GM23248 (cell line): ENCODE data around the gene PRR5. TPM values are rescaled to one million over a fixed set of nuclear protein-coding genes. Genes with fewer than 3 reads are reported as not detected.

ENCODE experiments used
- DNase-seq: peaks from one replicate; pipeline ENCODE4 v3.0.0-alpha.2; 2015
- H2AFZ ChIP-seq: fragments of 200-600 bp; sonication (generic); 2 replicates; pipeline ENCODE4 v1.6.1; 2016; ENCODE audit warnings: antibody characterized with exemption
- H3F3A ChIP-seq: fragments of 200-600 bp; sonication (generic); 2 replicates; pipeline ENCODE4 v1.6.1; 2016; ENCODE audit warnings: mild to moderate bottlenecking, antibody characterized with exemption, mixed run types; ENCODE audit not compliant: insufficient read depth
- H3K27ac ChIP-seq: fragments of 200-600 bp; sonication (generic); 2 replicates; pipeline ENCODE4 v1.5.1; 2016; ENCODE audit warnings: mild to moderate bottlenecking
- H3K27me3 ChIP-seq: fragments of 200-600 bp; sonication (generic); replicated peaks from 2 replicates; pipeline ENCODE4 v1.6.1; 2016; ENCODE audit warnings: mild to moderate bottlenecking; ENCODE audit not compliant: insufficient read depth
- H3K36me3 ChIP-seq: fragments of 200-600 bp; sonication (generic); 2 replicates; pipeline ENCODE4 v1.6.1; 2016; ENCODE audit warnings: low read depth, mild to moderate bottlenecking
- H3K4me1 ChIP-seq: fragments of 200-600 bp; sonication (generic); 2 replicates; pipeline ENCODE4 v1.6.1; 2016; ENCODE audit warnings: mild to moderate bottlenecking; ENCODE audit not compliant: insufficient read depth
- H3K4me2 ChIP-seq: fragments of 200-600 bp; sonication (generic); one replicate; pipeline ENCODE4 v1.6.1; 2016; ENCODE audit warnings: mild to moderate bottlenecking; ENCODE audit not compliant: unreplicated experiment
- H3K4me3 ChIP-seq: fragments of 200-600 bp; sonication (generic); 2 replicates; pipeline ENCODE4 v1.5.1; 2016; ENCODE audit warnings: mild to moderate bottlenecking
- H3K79me2 ChIP-seq: fragments of 200-600 bp; sonication (generic); 2 replicates; pipeline ENCODE4 v1.6.1; 2016; ENCODE audit warnings: mild to moderate bottlenecking; ENCODE audit not compliant: insufficient read depth
- H3K9ac ChIP-seq: fragments of 200-600 bp; sonication (generic); 2 replicates; pipeline ENCODE4 v1.6.1; 2016; ENCODE audit warnings: mild to moderate bottlenecking
- H3K9me2 ChIP-seq: fragments of 200-600 bp; sonication (generic); 2 replicates; pipeline ENCODE4 v1.6.1; 2016; ENCODE audit warnings: mixed run types, mild to moderate bottlenecking, moderate library complexity; ENCODE audit not compliant: insufficient read depth
- H3K9me3 ChIP-seq: fragments of 200-600 bp; sonication (generic); one replicate; pipeline ENCODE4 v1.6.1; 2017; ENCODE audit warnings: low read depth
- H4K20me1 ChIP-seq: fragments of 200-600 bp; sonication (generic); 2 replicates; pipeline ENCODE4 v1.6.0; 2016; ENCODE audit not compliant: insufficient read depth
- EZH2 ChIP-seq: fragments of 200-600 bp; sonication (generic); IDR thresholded peaks from 2 replicates; pipeline ENCODE4 v1.6.1; 2018; ENCODE audit warnings: antibody characterized with exemption, mild to moderate bottlenecking; ENCODE audit not compliant: insufficient read depth, poor library complexity, severe bottlenecking
- EZH2phosphoT487 ChIP-seq: fragments of 200-600 bp; sonication (generic); IDR thresholded peaks from 2 replicates; pipeline ENCODE4 v1.6.1; 2018; ENCODE audit warnings: antibody characterized with exemption, moderate library complexity, mild to moderate bottlenecking, low read depth; ENCODE audit not compliant: insufficient read depth
- WGBS, 2 experiments: methylation state at CpG; one replicate each; pipeline ENCODE4 v1.1.6; 2015 to 2017; ENCODE audit warnings: low lambda C conversion rate in 2 of 2, low coverage in 1 of 2; ENCODE audit errors: missing lambda C conversion rate in 2 of 2; 5-methylcytosine and 5-hydroxymethylcytosine counted together
- in situ Hi-C: fragments of 300-500 bp; cut with MboI; formaldehyde crosslinking; loops from 2 replicates; pipeline ENCODE4 v1.15.0; 2020
- polyA plus RNA-seq: library from polyadenylated mRNA; unstranded; fragments of >200 nt; fragmentation: Nextera tagmentation; extraction: Ambion mirVana; gene quantifications from 2 replicates; pipeline ENCODE4 v1.2.1, GENCODE V29; 2016
- total RNA-seq: library from RNA; depleted of rRNA; stranded (reverse); fragments of >200 nt; shearing (Covaris generic); gene quantifications from 2 replicates; pipeline ENCODE4 v1.2.3, GENCODE V29; 2014

Gene PRR5
- total and polyA plus RNA-seq, 2 experiments from 2014 or later: 18.9 to 20.0 TPM

DNA sequence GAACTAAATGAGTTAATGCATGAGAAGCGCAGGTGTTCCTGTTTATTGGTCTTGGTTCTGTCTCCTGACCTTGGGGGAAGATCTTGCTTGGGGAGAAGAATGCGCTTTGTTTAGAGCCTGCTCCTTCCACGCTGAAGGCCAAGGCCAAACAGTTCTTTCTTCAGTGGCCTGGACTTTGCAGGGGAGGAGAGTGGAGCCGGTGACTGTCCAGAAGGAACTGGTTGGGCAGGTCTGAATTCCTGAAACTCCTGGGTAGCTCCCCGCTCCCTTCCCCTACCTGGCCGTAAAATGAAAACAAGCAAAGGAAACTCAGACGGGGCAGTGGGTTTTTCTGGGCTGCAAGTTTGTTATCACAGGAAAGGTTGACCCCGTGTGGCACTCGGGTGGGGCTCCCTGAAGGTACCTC, 54.0 kb downstream of the PRR5 start:
- Histone ChIP-seq H3F3A (no peaks in the 10 kb centered on the region), H3K9ac (no peak overlapping the region), H3K36me3 (no peaks in the 10 kb centered on the region), H3K4me2 (no peak overlapping the region), H4K20me1 (no peaks in the 10 kb centered on the region), H2AFZ (no peak overlapping the region), H3K9me2 (no peaks in the 10 kb centered on the region), H3K4me3 (no peak overlapping the region), H3K79me2 (no peaks in the 10 kb centered on the region), H3K27me3 (peaks cover 28% of the 10 kb centered on the region), H3K9me3 (no peaks in the 10 kb centered on the region), H3K4me1 (no peaks in the 10 kb centered on the region), H3K27ac (no peak overlapping the region)
- WGBS, 2 experiments: 78 to 81% methylated on average over 9 of the region's 9 CpGs
- in situ Hi-C loops: no loop called here
- no peak for TF ChIP-seq EZH2
- DNase-seq: no peak

DNA sequence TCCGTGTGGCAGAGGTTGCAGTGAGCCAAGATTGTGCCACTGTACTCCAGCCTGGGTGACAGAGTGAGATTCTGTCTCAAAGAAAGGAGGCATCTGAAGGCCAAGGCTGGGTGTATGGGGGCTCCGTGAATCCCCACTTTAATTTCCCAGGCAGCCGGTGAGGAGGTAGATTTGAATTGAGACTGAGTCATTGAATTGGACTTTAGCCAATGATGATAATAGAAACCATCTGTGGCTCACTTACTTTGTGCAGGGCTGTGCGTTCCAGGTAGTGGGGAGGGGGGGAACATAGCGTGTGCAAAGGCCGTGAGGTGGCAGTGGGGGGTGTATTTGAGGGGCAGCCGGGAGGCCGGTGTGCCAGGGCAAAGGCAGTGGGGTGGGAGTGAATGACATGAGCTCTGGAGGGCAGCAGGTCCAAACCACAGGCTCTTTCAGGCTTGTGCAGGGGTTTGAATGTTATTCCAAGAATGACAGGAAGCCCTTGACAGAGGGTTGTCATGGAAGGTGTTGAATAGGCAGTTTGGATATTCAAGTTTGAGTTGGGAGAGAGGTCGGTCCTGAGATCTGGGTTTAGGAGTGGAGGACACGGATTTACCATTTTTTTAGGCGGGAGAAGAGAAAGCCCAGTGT, 56.5 kb downstream of the PRR5 start:
- no peak overlapping the region for H3K4me2 ChIP-seq
- TF ChIP-seq EZH2: no peak
- peak; percentile 54 for DNase-seq
- no peaks in the 10 kb centered on the region for H3K9me2 ChIP-seq
- no peak overlapping the region for H2AFZ ChIP-seq
- H3K9ac ChIP-seq: no peak overlapping the region
- no peaks in the 10 kb centered on the region for H4K20me1 ChIP-seq
- no peaks in the 10 kb centered on the region for H3K9me3 ChIP-seq
- H3K27ac ChIP-seq: no peak overlapping the region
- no peaks in the 10 kb centered on the region for H3K79me2 ChIP-seq
- H3K27me3 ChIP-seq: peaks cover 11% of the 10 kb centered on the region
- in situ Hi-C loops: no loop called here
- no peaks in the 10 kb centered on the region for H3K36me3 ChIP-seq
- WGBS, 2 experiments: 42 to 47% methylated on average over 10 to 11 of the region's 11 CpGs
- H3K4me3 ChIP-seq: no peak overlapping the region
- no peaks in the 10 kb centered on the region for H3K4me1 ChIP-seq
- no peaks in the 10 kb centered on the region for H3F3A ChIP-seq

DNA sequence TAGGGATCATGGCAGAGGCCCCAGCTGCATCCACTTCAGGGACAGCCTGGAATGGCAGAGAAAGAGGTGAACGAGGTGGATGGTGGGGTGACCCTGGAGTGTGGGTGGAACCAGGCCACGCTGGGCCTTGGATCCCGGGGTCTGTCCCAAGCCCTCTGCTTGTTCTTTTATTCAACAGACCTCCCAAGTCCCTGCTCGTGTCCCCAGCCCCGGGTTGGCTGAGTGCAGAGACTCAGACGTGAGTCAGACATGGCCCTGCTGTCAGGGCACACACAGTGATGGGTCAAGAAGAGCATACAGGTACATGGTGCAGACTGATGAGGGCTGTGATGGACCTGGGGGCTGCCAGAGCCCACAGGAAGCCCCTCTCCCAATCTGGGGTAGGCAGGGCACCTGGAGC, 57.0 kb downstream of the PRR5 start:
- H2AFZ ChIP-seq: no peak overlapping the region
- H3K4me3 ChIP-seq: no peak overlapping the region
- H3F3A ChIP-seq: no peaks in the 10 kb centered on the region
- H3K79me2 ChIP-seq: no peaks in the 10 kb centered on the region
- no peak overlapping the region for H3K4me2 ChIP-seq
- peaks cover 11% of the 10 kb centered on the region for H3K27me3 ChIP-seq
- no peak for TF ChIP-seq EZH2phosphoT487
- TF ChIP-seq EZH2: no peak
- H3K4me1 ChIP-seq: no peaks in the 10 kb centered on the region
- no peaks in the 10 kb centered on the region for H3K36me3 ChIP-seq
- no peaks in the 10 kb centered on the region for H4K20me1 ChIP-seq
- no peak for DNase-seq
- WGBS, 2 experiments: 67 to 68% methylated on average over 6 of the region's 6 CpGs
- no peaks in the 10 kb centered on the region for H3K9me2 ChIP-seq
- H3K9me3 ChIP-seq: no peaks in the 10 kb centered on the region
- no peak overlapping the region for H3K27ac ChIP-seq
- in situ Hi-C loops: no loop called here
- H3K9ac ChIP-seq: no peak overlapping the region

DNA sequence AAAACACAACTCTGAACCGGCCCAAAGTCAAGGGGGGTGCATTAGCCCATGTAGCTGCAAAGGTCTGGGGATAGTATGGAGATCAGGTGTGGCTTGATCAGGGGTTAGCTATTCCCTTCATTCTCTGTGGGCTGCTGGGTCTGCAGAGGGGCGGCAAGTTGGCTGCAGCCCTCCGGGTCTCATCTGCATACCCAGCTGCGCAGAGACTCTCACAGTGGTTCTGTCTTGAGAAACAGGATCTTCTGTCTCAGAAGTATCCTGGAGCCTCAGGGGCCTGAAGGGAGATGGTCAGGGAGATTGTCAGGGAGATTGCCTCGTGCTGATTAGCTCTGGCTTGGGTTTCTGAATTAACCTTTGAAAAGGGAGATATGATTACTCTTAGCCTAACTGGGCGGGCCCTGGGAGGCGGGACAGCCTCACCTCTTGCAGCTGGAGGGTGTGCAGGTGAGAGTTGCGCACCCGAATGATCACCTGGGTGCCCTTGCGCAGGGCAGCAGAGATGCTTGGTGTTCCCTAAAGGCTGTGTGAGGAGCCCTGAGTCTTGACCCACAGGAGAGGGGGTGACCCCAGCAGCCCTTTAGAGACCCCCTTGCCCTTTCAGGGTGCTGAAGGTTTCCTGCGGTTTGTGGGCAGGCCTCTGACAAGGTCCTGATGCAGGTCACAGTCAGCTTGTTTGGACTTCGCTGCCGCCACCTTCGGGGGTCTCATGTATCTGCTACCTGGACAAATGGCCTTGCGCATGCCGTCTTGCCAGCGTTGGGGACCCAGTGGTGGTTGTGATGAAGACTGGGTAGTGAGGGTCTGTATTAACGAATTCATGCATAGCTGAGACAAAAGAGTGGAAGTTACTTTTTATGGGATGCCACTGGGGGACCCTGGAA, 57.7 kb downstream of the PRR5 start:
- TF ChIP-seq EZH2: no peak
- no peak for TF ChIP-seq EZH2phosphoT487
- no peaks in the 10 kb centered on the region for H3K9me2 ChIP-seq
- H3K36me3 ChIP-seq: no peaks in the 10 kb centered on the region
- H3K9me3 ChIP-seq: no peaks in the 10 kb centered on the region
- no peak overlapping the region for H3K27ac ChIP-seq
- H3K4me3 ChIP-seq: no peak overlapping the region
- in situ Hi-C loops: no loop called here
- DNase-seq: no peak
- H3K4me2 ChIP-seq: no peak overlapping the region
- H3F3A ChIP-seq: no peaks in the 10 kb centered on the region
- H3K79me2 ChIP-seq: no peaks in the 10 kb centered on the region
- H3K27me3 ChIP-seq: peaks cover 7% of the 10 kb centered on the region
- no peak overlapping the region for H3K9ac ChIP-seq
- no peak overlapping the region for H2AFZ ChIP-seq
- no peaks in the 10 kb centered on the region for H4K20me1 ChIP-seq
- 84 to 85% methylated on average over 18 of the region's 18 CpGs for WGBS, 2 experiments
- no peaks in the 10 kb centered on the region for H3K4me1 ChIP-seq
